ENCODE measurements around the gene USH2A.

USH2A gene

GRCh38 chr1:215923129-215923824, 500.0 kb downstream of the USH2A start:
- no peak overlapping the region for H3K4me3 ChIP-seq (ENCODE audit: insufficient read depth, low read length, poor library complexity, severe bottlenecking)
- no peaks in the 10 kb centered on the region for H3K27me3 ChIP-seq (ENCODE audit: low read length)
- no peaks in the 10 kb centered on the region for H4K20me1 ChIP-seq (ENCODE audit: low read depth, low read length)
- no peak overlapping the region for H3K27ac ChIP-seq (ENCODE audit: low read depth, low read length)
- H3K9me3 ChIP-seq (ENCODE audit: insufficient read depth, low read length) = no peaks in the 10 kb centered on the region
- TF ChIP-seq CTCF (IDR thresholded peaks at IDR 0.05; ENCODE audit: insufficient read depth, low read length, poor library complexity, severe bottlenecking) = no peak
- TF ChIP-seq EZH2phosphoT487 (conservative IDR thresholded peaks at IDR 0.05; ENCODE audit: low read length) = no peak
- no peaks in the 10 kb centered on the region for H3K36me3 ChIP-seq (ENCODE audit: low read length)
- H2AFZ ChIP-seq (ENCODE audit: low read depth, low read length, severe bottlenecking) = no peak overlapping the region
- no peaks in the 10 kb centered on the region for H3K9me2 ChIP-seq (replicated peaks; ENCODE audit: insufficient read depth, low read length)
- H3K4me2 ChIP-seq (ENCODE audit: low read depth, low read length, poor library complexity, severe bottlenecking) = no peak overlapping the region
- no peaks in the 10 kb centered on the region for H3F3A ChIP-seq (ENCODE audit: insufficient read depth)
- no peaks in the 10 kb centered on the region for H3K79me2 ChIP-seq (ENCODE audit: insufficient read depth, low read length)
- H3K9ac ChIP-seq (ENCODE audit: low read length) = no peak overlapping the region

- no peaks in the 10 kb centered on the region for H3F3A ChIP-seq (ENCODE audit: insufficient read depth)
- no peak overlapping the region for H3K4me2 ChIP-seq (ENCODE audit: low read depth, low read length, poor library complexity, severe bottlenecking)
- no peaks in the 10 kb centered on the region for H3K79me2 ChIP-seq (ENCODE audit: insufficient read depth, low read length)
- H3K9ac ChIP-seq (ENCODE audit: low read length) = no peak overlapping the region
- H3K4me3 ChIP-seq (ENCODE audit: insufficient read depth, low read length, poor library complexity, severe bottlenecking) = no peak overlapping the region
- H4K20me1 ChIP-seq (ENCODE audit: low read depth, low read length) = no peaks in the 10 kb centered on the region
- no peaks in the 10 kb centered on the region for H3K36me3 ChIP-seq (ENCODE audit: low read length)
- no peak overlapping the region for H2AFZ ChIP-seq (ENCODE audit: low read depth, low read length, severe bottlenecking)
- no peaks in the 10 kb centered on the region for H3K27me3 ChIP-seq (ENCODE audit: low read length)
- H3K9me3 ChIP-seq (ENCODE audit: insufficient read depth, low read length) = no peaks in the 10 kb centered on the region
- TF ChIP-seq CTCF (IDR thresholded peaks at IDR 0.05; ENCODE audit: insufficient read depth, low read length, poor library complexity, severe bottlenecking) = no peak
- no peak for TF ChIP-seq EZH2phosphoT487 (conservative IDR thresholded peaks at IDR 0.05; ENCODE audit: low read length)
- no peaks in the 10 kb centered on the region for H3K9me2 ChIP-seq (replicated peaks; ENCODE audit: insufficient read depth, low read length)
- no peak overlapping the region for H3K27ac ChIP-seq (ENCODE audit: low read depth, low read length)
Measured at GRCh38 chr1:215911406-215911968, 511.8 kb downstream of the USH2A start.

- Histone ChIP-seq H3K36me3 (ENCODE audit: low read length) (no peaks in the 10 kb centered on the region), H4K20me1 (ENCODE audit: low read depth, low read length) (no peaks in the 10 kb centered on the region), H3K9me3 (ENCODE audit: insufficient read depth, low read length) (no peaks in the 10 kb centered on the region), H3K4me3 (ENCODE audit: insufficient read depth, low read length, poor library complexity, severe bottlenecking) (no peak overlapping the region), H3F3A (ENCODE audit: insufficient read depth) (no peaks in the 10 kb centered on the region), H3K79me2 (ENCODE audit: insufficient read depth, low read length) (no peaks in the 10 kb centered on the region), H3K27ac (ENCODE audit: low read depth, low read length) (no peak overlapping the region), H3K4me2 (ENCODE audit: low read depth, low read length, poor library complexity, severe bottlenecking) (no peak overlapping the region), H3K9me2 (replicated peaks; ENCODE audit: insufficient read depth, low read length) (no peaks in the 10 kb centered on the region), H3K27me3 (ENCODE audit: low read length) (no peaks in the 10 kb centered on the region), H3K9ac (ENCODE audit: low read length) (no peak overlapping the region), H2AFZ (ENCODE audit: low read depth, low read length, severe bottlenecking) (no peak overlapping the region)
- TF ChIP-seq CTCF (IDR thresholded peaks at IDR 0.05; ENCODE audit: insufficient read depth, low read length, poor library complexity, severe bottlenecking) = no peak
- TF ChIP-seq EZH2phosphoT487 (conservative IDR thresholded peaks at IDR 0.05; ENCODE audit: low read length) = no peak
Measured at GRCh38 chr1:215905493-215906115, 517.6 kb downstream of the USH2A start.

Data from SU-DHL-6 (cell line).